GM12872 (cell line): ENCODE results near the gene DSCAM.

Experiments
- CTCF ChIP-seq: IDR thresholded peaks from 3 replicates; pipeline ENCODE4 v1.5.1; 2011; ENCODE audit warnings: low read depth, mild to moderate bottlenecking, low read length, moderate library complexity; ENCODE audit not compliant: insufficient read depth

The DSCAM gene

DNA sequence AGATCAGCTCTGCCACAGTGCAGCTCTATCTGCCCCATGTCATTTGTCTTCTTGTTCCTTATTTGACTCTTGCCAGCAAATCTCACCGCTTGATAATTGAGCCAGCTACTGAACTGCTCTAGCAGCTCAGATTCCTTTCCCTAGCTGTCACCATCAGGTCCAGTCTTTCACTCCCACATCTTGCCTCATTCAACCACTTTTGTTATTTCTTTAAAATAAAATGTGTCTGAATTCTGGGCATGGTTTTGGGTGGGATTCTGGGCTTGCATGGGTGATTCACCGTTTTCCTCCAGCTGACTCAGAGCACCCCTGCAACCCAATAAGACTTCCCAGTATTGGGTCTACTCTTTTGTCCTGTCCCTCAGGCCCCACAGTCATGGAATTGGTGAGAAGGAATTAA lies 215.7 kb downstream of the DSCAM start:
- TF ChIP-seq CTCF, result no peak

GRCh38 chr21:40625991-40626390 lies 221.0 kb downstream of the DSCAM start:
- TF ChIP-seq CTCF, result no peak

DNA sequence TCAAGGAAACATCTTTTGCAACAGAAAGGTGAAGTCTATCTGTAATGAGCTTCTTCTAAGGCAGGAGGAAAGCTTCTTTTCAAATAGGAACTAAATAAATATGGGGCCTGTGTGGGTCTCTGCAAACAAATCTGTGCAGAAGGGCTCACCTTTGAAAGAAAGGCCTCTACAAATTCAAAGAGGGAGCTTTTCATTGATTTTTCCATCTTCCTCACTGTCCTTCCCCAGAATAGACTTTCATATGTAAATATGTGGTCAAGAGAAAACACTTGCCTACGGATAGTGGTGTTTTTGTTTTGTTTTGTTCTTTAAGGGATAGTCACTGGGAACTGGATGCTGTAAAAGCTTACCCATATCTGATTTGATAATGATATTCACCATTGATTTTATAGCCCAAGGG lies 223.4 kb downstream of the DSCAM start:
- no peak for TF ChIP-seq CTCF

DNA sequence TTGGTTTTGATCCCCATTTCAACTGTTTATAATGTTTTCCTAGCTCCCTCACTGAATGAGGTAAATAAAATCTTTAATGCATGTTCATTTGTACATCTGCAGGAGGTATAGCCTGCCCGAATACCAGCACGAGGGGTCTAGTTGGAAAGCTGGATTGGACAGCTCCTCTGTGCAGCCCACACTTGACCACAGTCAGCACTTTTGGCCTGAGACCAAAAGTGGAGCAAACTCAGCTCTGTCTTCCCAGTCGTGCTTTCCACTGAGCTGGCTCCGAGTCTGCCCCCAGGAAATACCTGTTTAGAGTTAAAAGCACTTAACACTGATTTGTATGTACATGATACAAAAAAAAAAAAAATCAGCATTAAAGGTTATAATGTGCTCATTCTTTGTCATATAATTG lies 224.4 kb downstream of the DSCAM start:
- TF ChIP-seq CTCF, result no peak

- TF ChIP-seq CTCF, result no peak
These were observed 226.4 kb downstream of the DSCAM start for GRCh38 chr21:40620386-40621145.

GRCh38 chr21:40618191-40618973 lies 228.6 kb downstream of the DSCAM start:
- TF ChIP-seq CTCF, result no peak

GRCh38 chr21:40616377-40616704 lies 230.6 kb downstream of the DSCAM start:
- TF ChIP-seq CTCF, result no peak
